Frontal cortex (tissue), 4 donors: Measurements from ENCODE around the gene CCDC32. TPM values are rescaled to one million over a fixed set of nuclear protein-coding genes. Genes with fewer than 3 reads are reported as not detected.

ENCODE experiments used
- DNase-seq, 2 donors: peaks; one replicate each; pipeline ENCODE4 v3.0.0; 2012; ENCODE audit warnings: low spot score in 2 of 2
- FAIRE-seq: peaks from 2 replicates; lab custom pipeline; 2012; peaks lifted over from hg19 to GRCh38; lab: Jason Lieb, UNC
- small RNA-seq: library from RNA; depleted of rRNA; stranded (forward); fragments of <200 nt; gene quantifications from one replicate; pipeline ENCODE3, GENCODE V24; 2014
- total RNA-seq: library from RNA; depleted of rRNA; stranded (reverse); fragments of >200 nt; gene quantifications from one replicate; pipeline ENCODE4 v1.2.3, GENCODE V29; 2014
- donor health status: control.
- donor health status: control.
- donor health status: control.

CCDC32 gene
- total RNA-seq, 1 donor from 2014 or later = 23.6 TPM

GRCh38 chr15:40525855-40526254, 39.0 kb downstream of the CCDC32 start:
- FAIRE-seq = no peak
- no peak for DNase-seq

- DNase-seq (no peak), FAIRE-seq (no peak)
These were observed 41.2 kb downstream of the CCDC32 start for GRCh38 chr15:40523611-40524010.

- FAIRE-seq = no peak
- DNase-seq = no peak
These were observed 48.5 kb downstream of the CCDC32 start for GRCh38 chr15:40516322-40516721.

GRCh38 chr15:40513609-40514008, 51.2 kb downstream of the CCDC32 start:
- DNase-seq = no peak
- no peak for FAIRE-seq

GRCh38 chr15:40512440-40512839, 52.4 kb downstream of the CCDC32 start:
- no peak for FAIRE-seq

GRCh38 chr15:40511472-40512133, 53.2 kb downstream of the CCDC32 start:
- DNase-seq (peak; percentile 63 to 71), FAIRE-seq (no peak)

More at GRCh38 chr15:40512440-40512839, 52.4 kb downstream of the CCDC32 start:
- DNase-seq = no peak

GRCh38 chr15:40511093-40511471, 53.8 kb downstream of the CCDC32 start:
- FAIRE-seq (no peak), DNase-seq (peak; percentile 24 to 31)

- DNase-seq (no peak), FAIRE-seq (no peak)
These were observed 54.6 kb downstream of the CCDC32 start for GRCh38 chr15:40510201-40510600.

- DNase-seq (no peak), FAIRE-seq (no peak)
These were observed 56.6 kb downstream of the CCDC32 start for GRCh38 chr15:40508216-40508615.

- DNase-seq = peak; percentile 60 to 80
- FAIRE-seq = no peak
These were observed 57.8 kb downstream of the CCDC32 start for GRCh38 chr15:40506964-40507571.

Small RNAs within 50 kb of the gene (small RNA-seq; reads per million reads assigned to genes)
- not detected for gene RF00017
- not detected for gene RNU6-516P

Other genes with a start within 250 kb of the CCDC32 start
- 10.6 TPM for gene INAFM2, start 241.3 kb downstream of the CCDC32 start, total RNA-seq
- gene CCDC9B, start 224.1 kb downstream of the CCDC32 start, total RNA-seq = 0.41 TPM
- gene PHGR1, start 214.0 kb downstream of the CCDC32 start, total RNA-seq = not detected
- 5.3 TPM for gene DISP2, start 206.8 kb downstream of the CCDC32 start, total RNA-seq
- 22.4 TPM for gene KNSTRN, start 182.3 kb downstream of the CCDC32 start, total RNA-seq
- gene IVD, start 159.2 kb downstream of the CCDC32 start, total RNA-seq = 15.1 TPM
- 7.3 TPM for gene BAHD1, start 124.1 kb downstream of the CCDC32 start, total RNA-seq
- gene CHST14, start 94.1 kb downstream of the CCDC32 start, total RNA-seq = 0.82 TPM
- 15.9 TPM for gene RPUSD2, start 4.3 kb upstream of the CCDC32 start, total RNA-seq
- gene KNL1, start 29.2 kb upstream of the CCDC32 start, total RNA-seq = 6.5 TPM
- gene RAD51, start 130.1 kb upstream of the CCDC32 start, total RNA-seq = 0.82 TPM
- gene RMDN3, start 190.2 kb upstream of the CCDC32 start, total RNA-seq = 15.9 TPM
- 4.5 TPM for gene GCHFR, start 199.0 kb upstream of the CCDC32 start, total RNA-seq
- not detected for gene C15orf62, start 204.9 kb upstream of the CCDC32 start, total RNA-seq
- 18.8 TPM for gene ZFYVE19, start 242.0 kb upstream of the CCDC32 start, total RNA-seq
- gene DNAJC17, start 242.4 kb upstream of the CCDC32 start, total RNA-seq = 15.5 TPM